ENCODE results near the gene SFMBT2.

- TF ChIP-seq CTCF (IDR thresholded peaks at IDR 0.05 in 8 of 11, conservative IDR thresholded peaks at IDR 0.05 in 3 of 11) (no peak), POLR2AphosphoS5 (IDR thresholded peaks at IDR 0.05) (no peak), POLR2A (IDR thresholded peaks at IDR 0.05) (no peak)
These were observed 245.9 kb downstream of the SFMBT2 start for GRCh38 chr10:7164955-7165354.

Data from spleen (tissue), 7 donors.